ENCODE data around the gene GPI. TPM values are rescaled to one million over a fixed set of nuclear protein-coding genes. Genes with fewer than 3 reads are reported as not detected.

Gene GPI
- total and polyA plus RNA-seq, 2 donors (not counting 3 experiments of a cell fraction or from before 2014, with no cell fraction given), result 131 to 273 TPM

DNA sequence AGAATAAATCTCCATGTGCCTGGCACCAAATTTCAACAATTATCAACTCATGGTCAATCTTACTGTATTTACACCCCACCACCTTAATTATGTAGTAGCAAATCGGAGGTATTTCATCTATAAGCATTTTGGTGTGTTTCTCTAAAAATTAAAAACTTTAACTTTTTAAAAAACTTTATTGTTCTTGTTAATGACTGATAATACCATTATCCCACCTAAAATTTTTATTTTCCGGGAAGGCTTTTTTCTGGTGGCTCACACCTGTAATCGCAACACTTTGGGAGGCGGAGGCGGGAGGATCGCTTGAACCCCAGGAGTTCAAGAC, 38.8 kb downstream of the GPI start:
- BruUV-seq (replicated peaks), result no TSS peak
- Histone ChIP-seq H3K36me3 (ENCODE audit: control insufficient read depth in 2 of 2, extremely low read depth in 1 of 2, insufficient read depth in 2 of 2, low read length in 2 of 2) (peaks cover 3 to 11% of the 10 kb centered on the region in 2 experiments), H3K9ac (replicated peaks; ENCODE audit: extremely low read depth, insufficient read depth, low read length) (peak overlapping the region; percentile 70), H3K9me1 (replicated peaks; ENCODE audit: control insufficient read depth, extremely low read depth, insufficient read depth, low read length) (no peaks in the 10 kb centered on the region), H3K27ac (ENCODE audit: insufficient read depth, low read depth, low read length) (peak overlapping the region; percentile 69), H4K20me1 (replicated peaks; ENCODE audit: control insufficient read depth, extremely low read depth, insufficient read depth, low read length) (no peaks in the 10 kb centered on the region), H3K27me3 (ENCODE audit: control insufficient read depth in 2 of 2, insufficient read depth in 2 of 2, low read length in 2 of 2) (no peaks in the 10 kb centered on the region), H3K4me1 (ENCODE audit: control insufficient read depth, extremely low read depth, insufficient read depth, low read length) (peaks cover 7% of the 10 kb centered on the region), H3K9me3 (replicated peaks; ENCODE audit: control insufficient read depth, insufficient read depth, low read length) (no peaks in the 10 kb centered on the region), H3K79me2 (ENCODE audit: control insufficient read depth, insufficient read depth, low read length) (peaks cover 14% of the 10 kb centered on the region), H2AFZ (ENCODE audit: low read depth, low read length) (peak overlapping the region; percentile 100), H3K4me2 (ENCODE audit: insufficient read depth, low read length) (peak overlapping the region; percentile 93), H3K4me3 (replicated peaks in 1 of 3; ENCODE audit: insufficient read depth in 1 of 3, low read depth in 1 of 3, low read length in 3 of 3) (peak overlapping the region; percentile 60 to 79 (median 75))
- FAIRE-seq (no peak), DNase-seq (ENCODE audit: low read depth, low spot score) (no peak)
- dilution Hi-C loops (cut with MboI; ENCODE audit: extremely low pct_ligation_motif_present, low sequenced_read_pairs), result no loop called here
- ChIA-PET CTCF (no interaction called here), POLR2A (no interaction called here)
- TF ChIP-seq FOS (IDR thresholded peaks at IDR 0.05; ENCODE audit: borderline replicate concordance, insufficient read depth, low read length), result no peak
- no peak for TF ChIP-seq EZH2 (IDR thresholded peaks at IDR 0.05; ENCODE audit: borderline replicate concordance, low read depth, low read length, severe bottlenecking)
- no peak for TF ChIP-seq GATA2 (IDR thresholded peaks at IDR 0.05; ENCODE audit: insufficient read depth, insufficient read length, low read depth, low read length)
- TF ChIP-seq POLR2A (IDR thresholded peaks at IDR 0.05; ENCODE audit: low read depth, low read length), result no peak
- no peak for TF ChIP-seq POLR2AphosphoS5 (IDR thresholded peaks at IDR 0.05; ENCODE audit: insufficient read depth, low read depth, low read length)
- TF ChIP-seq JUN (IDR thresholded peaks at IDR 0.05; ENCODE audit: borderline replicate concordance, insufficient read depth, insufficient read length, low read depth), result no peak
- no peak for TF ChIP-seq MYC (IDR thresholded peaks at IDR 0.05; ENCODE audit: low read depth, low read length)
- TF ChIP-seq, protein P1, sequence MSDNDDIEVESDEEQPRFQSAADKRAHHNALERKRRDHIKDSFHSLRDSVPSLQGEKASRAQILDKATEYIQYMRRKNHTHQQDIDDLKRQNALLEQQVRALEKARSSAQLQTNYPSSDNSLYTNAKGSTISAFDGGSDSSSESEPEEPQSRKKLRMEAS (IDR thresholded peaks at IDR 0.05; ENCODE audit: insufficient read depth, insufficient read length), result no peak
- TF ChIP-seq, protein P2, sequence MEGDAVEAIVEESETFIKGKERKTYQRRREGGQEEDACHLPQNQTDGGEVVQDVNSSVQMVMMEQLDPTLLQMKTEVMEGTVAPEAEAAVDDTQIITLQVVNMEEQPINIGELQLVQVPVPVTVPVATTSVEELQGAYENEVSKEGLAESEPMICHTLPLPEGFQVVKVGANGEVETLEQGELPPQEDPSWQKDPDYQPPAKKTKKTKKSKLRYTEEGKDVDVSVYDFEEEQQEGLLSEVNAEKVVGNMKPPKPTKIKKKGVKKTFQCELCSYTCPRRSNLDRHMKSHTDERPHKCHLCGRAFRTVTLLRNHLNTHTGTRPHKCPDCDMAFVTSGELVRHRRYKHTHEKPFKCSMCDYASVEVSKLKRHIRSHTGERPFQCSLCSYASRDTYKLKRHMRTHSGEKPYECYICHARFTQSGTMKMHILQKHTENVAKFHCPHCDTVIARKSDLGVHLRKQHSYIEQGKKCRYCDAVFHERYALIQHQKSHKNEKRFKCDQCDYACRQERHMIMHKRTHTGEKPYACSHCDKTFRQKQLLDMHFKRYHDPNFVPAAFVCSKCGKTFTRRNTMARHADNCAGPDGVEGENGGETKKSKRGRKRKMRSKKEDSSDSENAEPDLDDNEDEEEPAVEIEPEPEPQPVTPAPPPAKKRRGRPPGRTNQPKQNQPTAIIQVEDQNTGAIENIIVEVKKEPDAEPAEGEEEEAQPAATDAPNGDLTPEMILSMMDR (IDR thresholded peaks at IDR 0.05; ENCODE audit: extremely low read depth in 1 of 2, insufficient read depth in 1 of 2, low read depth in 1 of 2, low read length in 2 of 2), result no peak
- intact Hi-C loops (cut with micrococcal nuclease), result loop anchor here (1.0 kb wide), 1 partner anchor 25 kb away; the partner anchor contains the start of gene UBA2
